HG03175 (cell line): ENCODE results near the gene RASGRF2.
"Not testable (repeated sequence)": the region's sequence is repeated elsewhere in the genome, so short reads cannot be mapped to it uniquely, and the experiment has no call there.

ENCODE experiments used
- ATAC-seq: cut with Tn5 transposase; IDR thresholded peaks from one replicate; pipeline ENCODE4 v1.9.1; 2021; ENCODE audit warnings: mild to moderate bottlenecking, moderate library complexity; ENCODE audit not compliant: unreplicated experiment

RASGRF2 gene

DNA sequence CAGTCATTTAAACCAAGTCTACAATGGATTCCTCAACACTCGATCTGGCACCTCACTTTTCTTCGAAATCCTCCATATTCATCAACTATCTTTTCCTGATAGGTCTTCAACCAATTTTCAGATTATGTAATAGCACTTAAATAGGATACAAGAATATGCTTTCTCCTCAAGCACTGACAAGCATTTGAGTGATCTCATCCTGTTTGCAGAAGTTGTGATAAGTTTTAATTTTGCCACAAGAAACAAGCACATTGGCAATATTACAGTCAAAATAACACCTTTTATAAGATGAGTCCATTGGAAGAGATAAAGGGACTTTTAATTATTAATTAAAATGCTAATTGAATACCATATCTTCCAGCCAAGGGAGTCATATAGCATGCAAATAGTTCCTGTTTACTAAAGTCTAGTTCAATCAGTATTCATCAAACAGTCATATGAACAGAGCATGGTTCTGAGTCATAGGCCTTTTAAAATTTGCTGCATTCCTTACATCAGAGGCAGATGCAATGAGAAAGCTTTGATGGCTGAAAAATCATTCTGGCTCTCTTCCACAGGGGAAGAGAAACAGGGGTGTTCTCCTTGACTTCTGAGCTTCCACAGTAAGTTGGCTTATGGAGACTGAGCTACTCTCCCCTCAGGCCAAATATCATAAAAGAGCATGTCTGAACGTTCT lies 308.5 kb downstream of the RASGRF2 start:
- ATAC-seq: no peak

- no peak for ATAC-seq
These were observed 309.7 kb downstream of the RASGRF2 start for GRCh38 chr5:81269751-81270393.

- not testable (repeated sequence) for ATAC-seq
These were observed 310.3 kb downstream of the RASGRF2 start for GRCh38 chr5:81270394-81271027.
